ENCODE measurements around the gene SIN3A. TPM values are rescaled to one million over a fixed set of nuclear protein-coding genes. Genes with fewer than 3 reads are reported as not detected.
A peak's percentile ranks its signal among the peaks of the same experiment; 100 is the strongest.
"Not testable (repeated sequence)": the region's sequence is repeated elsewhere in the genome, so short reads cannot be mapped to it uniquely, and the experiment has no call there.

SIN3A gene
- total RNA-seq, 2 experiments from 2014 or later = 44.2 to 103 TPM

DNA sequence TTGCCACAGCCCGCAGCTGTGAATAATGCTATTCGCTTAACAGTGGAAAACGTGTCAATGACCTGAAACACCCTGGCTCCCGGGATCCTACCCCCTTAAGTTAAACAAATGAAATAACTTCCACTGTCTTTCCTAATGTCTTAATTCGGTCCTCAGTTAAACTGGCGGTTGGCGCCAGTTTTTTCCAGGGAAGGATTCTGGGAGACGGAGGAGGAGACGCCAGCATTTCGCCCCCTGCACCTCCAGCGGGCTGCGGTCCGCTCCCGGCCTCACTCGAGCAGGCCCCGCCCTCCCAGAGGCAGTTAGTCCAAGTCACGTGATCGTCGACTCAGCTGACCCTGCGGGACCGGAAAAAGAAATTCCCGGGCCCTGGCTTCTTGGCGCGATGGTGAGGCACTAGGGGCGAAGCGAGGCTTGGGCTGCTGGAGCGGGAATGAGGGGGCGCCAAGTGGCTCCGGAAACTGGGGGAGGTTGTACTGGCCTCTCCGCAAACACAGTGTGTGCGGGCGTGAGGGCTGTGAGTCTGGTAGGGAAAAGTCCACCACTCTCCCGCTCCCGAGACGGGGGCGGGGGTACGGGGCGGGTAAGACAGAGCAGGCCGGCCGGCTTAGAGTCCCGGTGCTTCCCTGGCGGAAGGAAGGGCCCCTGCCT, 115.7 kb downstream of the SIN3A start, which contains the start of gene COMMD4:
TSS of gene COMMD4 (plus strand) at position 359 of the 651 bp plus-strand sequence. CDS start at position 386, 27 bp downstream.
- TF ChIP-seq, protein P1, sequence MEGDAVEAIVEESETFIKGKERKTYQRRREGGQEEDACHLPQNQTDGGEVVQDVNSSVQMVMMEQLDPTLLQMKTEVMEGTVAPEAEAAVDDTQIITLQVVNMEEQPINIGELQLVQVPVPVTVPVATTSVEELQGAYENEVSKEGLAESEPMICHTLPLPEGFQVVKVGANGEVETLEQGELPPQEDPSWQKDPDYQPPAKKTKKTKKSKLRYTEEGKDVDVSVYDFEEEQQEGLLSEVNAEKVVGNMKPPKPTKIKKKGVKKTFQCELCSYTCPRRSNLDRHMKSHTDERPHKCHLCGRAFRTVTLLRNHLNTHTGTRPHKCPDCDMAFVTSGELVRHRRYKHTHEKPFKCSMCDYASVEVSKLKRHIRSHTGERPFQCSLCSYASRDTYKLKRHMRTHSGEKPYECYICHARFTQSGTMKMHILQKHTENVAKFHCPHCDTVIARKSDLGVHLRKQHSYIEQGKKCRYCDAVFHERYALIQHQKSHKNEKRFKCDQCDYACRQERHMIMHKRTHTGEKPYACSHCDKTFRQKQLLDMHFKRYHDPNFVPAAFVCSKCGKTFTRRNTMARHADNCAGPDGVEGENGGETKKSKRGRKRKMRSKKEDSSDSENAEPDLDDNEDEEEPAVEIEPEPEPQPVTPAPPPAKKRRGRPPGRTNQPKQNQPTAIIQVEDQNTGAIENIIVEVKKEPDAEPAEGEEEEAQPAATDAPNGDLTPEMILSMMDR (conservative IDR thresholded peaks at IDR 0.05; ENCODE audit: low read length) = no peak
- TF ChIP-seq EZH2phosphoT487 (IDR thresholded peaks at IDR 0.05; ENCODE audit: borderline replicate concordance, low read depth, low read length) = no peak
- no TSS peak for BruUV-seq (replicated peaks)
- peaks cover 14% of the 10 kb centered on the region for H3K4me1 ChIP-seq (ENCODE audit: insufficient read depth, low read length, poor library complexity, severe bottlenecking)
- peak within 1 kb of the TSS; percentile 93 for H3K4me3 ChIP-seq (ENCODE audit: low read depth, low read length, poor library complexity, severe bottlenecking)
- intact Hi-C loops (cut with micrococcal nuclease; ENCODE audit: unreplicated experiment) = no loop called here
- DNase-seq (ENCODE audit: low spot score) = peak; percentile 95
- peak within 1 kb of the TSS; percentile 38 for H3K27ac ChIP-seq (ENCODE audit: low read depth, low read length, poor library complexity, severe bottlenecking)
- peaks cover 12% of the 10 kb centered on the region; the same call in 1 of the 2 replicates for H3K79me2 ChIP-seq (ENCODE audit: insufficient read depth, low read depth, low read length)
- H4K20me1 ChIP-seq (ENCODE audit: insufficient read depth, low read length) = no peaks in the 10 kb centered on the region
- no peaks in the 10 kb centered on the region for H3K9me3 ChIP-seq (ENCODE audit: low read length)
- POLR2A ChIA-PET = interaction anchor here (0.9 kb wide), 1 partner anchor 505 kb away, joined by 4 read pairs; no protein-coding TSS in a partner anchor
- H3K36me3 ChIP-seq (ENCODE audit: insufficient read depth, low read length) = peaks cover 15% of the 10 kb centered on the region; the same call in 1 of the 2 replicates
- H3K9me2 ChIP-seq (ENCODE audit: insufficient read depth, low read length) = no peaks in the 10 kb centered on the region
- peak within 1 kb of the TSS; percentile 98 for H3K4me2 ChIP-seq (ENCODE audit: low read length)
- CTCF ChIA-PET (ENCODE audit: unreplicated experiment) = interaction anchor here (0.6 kb wide), 1 partner anchor 12 kb away, joined by 3 read pairs; no protein-coding TSS in a partner anchor
- H2AFZ ChIP-seq (ENCODE audit: low read length) = peak within 1 kb of the TSS; percentile 89

DNA sequence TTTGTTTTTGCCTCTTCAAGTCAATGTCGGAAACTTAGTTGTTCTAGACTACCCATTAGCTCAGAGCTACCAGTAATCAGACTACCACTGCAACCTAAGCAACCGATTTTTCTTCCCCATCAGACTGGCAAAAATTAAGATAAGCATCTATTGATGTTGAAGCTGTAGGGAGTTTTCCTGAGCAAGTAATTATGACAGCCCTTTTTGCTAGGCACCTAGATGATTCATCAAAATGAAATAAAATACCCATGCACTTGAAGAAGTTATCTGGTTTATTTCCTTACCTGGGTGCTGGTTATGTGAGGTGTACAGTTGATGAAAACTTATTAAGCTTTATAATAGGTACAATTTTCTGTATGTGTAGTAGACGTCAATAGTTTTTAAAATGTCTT, 116.2 kb downstream of the SIN3A start:
- H3K9me2 ChIP-seq (ENCODE audit: insufficient read depth, low read length) = no peaks in the 10 kb centered on the region
- BruUV-seq (replicated peaks) = TSS peak; percentile 92
- no peak for TF ChIP-seq EZH2phosphoT487 (IDR thresholded peaks at IDR 0.05; ENCODE audit: borderline replicate concordance, low read depth, low read length)
- TF ChIP-seq, protein P1 (conservative IDR thresholded peaks at IDR 0.05; ENCODE audit: low read length) = no peak

DNA sequence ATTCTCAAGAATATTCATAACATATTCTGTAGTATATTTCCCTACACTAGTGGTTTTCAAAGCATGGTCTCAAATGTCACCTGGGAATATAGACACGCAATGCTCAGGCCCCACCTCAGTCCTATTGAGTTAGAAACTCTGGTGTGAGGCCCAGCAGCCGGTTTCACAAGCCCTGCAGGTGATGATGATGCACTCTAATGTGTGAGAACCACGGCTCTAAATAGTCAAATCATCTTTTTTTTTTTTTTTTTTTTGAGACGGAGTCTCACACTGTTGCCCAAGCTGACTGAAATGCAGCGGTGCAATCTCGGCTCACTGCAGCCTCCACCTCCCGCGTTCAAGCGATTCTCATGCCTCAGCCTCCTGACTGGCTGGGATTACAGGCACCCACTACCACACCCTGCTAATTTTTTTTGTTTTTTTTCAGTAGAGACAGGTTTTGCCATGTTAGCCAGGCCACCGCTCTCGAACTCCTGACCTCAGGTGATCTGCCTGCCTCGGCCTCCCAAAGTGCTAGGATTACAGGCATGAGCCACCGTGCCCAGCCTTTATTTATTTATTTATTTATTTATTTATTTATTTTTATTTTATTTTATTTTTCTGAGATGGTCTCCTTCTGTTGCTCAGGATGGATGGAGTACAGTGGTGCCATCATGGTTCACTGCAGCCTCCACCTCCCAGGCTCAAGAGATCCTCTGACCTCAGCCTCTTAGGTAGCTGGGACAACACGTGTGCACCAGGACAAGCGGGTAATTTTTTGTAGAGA, 117.7 kb downstream of the SIN3A start:
- H3K36me3 ChIP-seq (ENCODE audit: insufficient read depth, low read length); H3K9me2 ChIP-seq (ENCODE audit: insufficient read depth, low read length); H4K20me1 ChIP-seq (ENCODE audit: insufficient read depth, low read length); POLR2A ChIA-PET; H3K4me2 ChIP-seq (ENCODE audit: low read length); BruUV-seq (replicated peaks); H3K27ac ChIP-seq (ENCODE audit: low read depth, low read length, poor library complexity, severe bottlenecking); DNase-seq (ENCODE audit: low spot score); H2AFZ ChIP-seq (ENCODE audit: low read length); intact Hi-C loops (cut with micrococcal nuclease; ENCODE audit: unreplicated experiment); CTCF ChIA-PET (ENCODE audit: unreplicated experiment); H3K9me3 ChIP-seq (ENCODE audit: low read length); H3K4me3 ChIP-seq (ENCODE audit: low read depth, low read length, poor library complexity, severe bottlenecking): not testable (repeated sequence)
- peaks cover 12% of the 10 kb centered on the region; the same call in 1 of the 2 replicates for H3K79me2 ChIP-seq (ENCODE audit: insufficient read depth, low read depth, low read length)
- H3K4me1 ChIP-seq (ENCODE audit: insufficient read depth, low read length, poor library complexity, severe bottlenecking) = peaks cover 14% of the 10 kb centered on the region

More for the DNA sequence above, 116.2 kb downstream of the SIN3A start:
- peak overlapping the region; percentile 89 for H2AFZ ChIP-seq (ENCODE audit: low read length)
- intact Hi-C loops (cut with micrococcal nuclease; ENCODE audit: unreplicated experiment) = no loop called here
- peaks cover 12% of the 10 kb centered on the region; the same call in 1 of the 2 replicates for H3K36me3 ChIP-seq (ENCODE audit: insufficient read depth, low read length)
- peaks cover 12% of the 10 kb centered on the region; the same call in 1 of the 2 replicates for H3K79me2 ChIP-seq (ENCODE audit: insufficient read depth, low read depth, low read length)
- no peaks in the 10 kb centered on the region for H4K20me1 ChIP-seq (ENCODE audit: insufficient read depth, low read length)
- ChIA-PET POLR2A (interaction anchor here (0.9 kb wide), 1 partner anchor 506 kb away, joined by 4 read pairs; no protein-coding TSS in a partner anchor), CTCF (ENCODE audit: unreplicated experiment) (interaction anchor here (0.6 kb wide), 1 partner anchor 12 kb away, joined by 3 read pairs; no protein-coding TSS in a partner anchor)
- peaks cover 14% of the 10 kb centered on the region for H3K4me1 ChIP-seq (ENCODE audit: insufficient read depth, low read length, poor library complexity, severe bottlenecking)
- H3K4me2 ChIP-seq (ENCODE audit: low read length) = peak overlapping the region; percentile 98
- H3K27ac ChIP-seq (ENCODE audit: low read depth, low read length, poor library complexity, severe bottlenecking) = no peak overlapping the region
- DNase-seq (ENCODE audit: low spot score) = no peak
- H3K9me3 ChIP-seq (ENCODE audit: low read length) = no peaks in the 10 kb centered on the region
- peak overlapping the region; percentile 93 for H3K4me3 ChIP-seq (ENCODE audit: low read depth, low read length, poor library complexity, severe bottlenecking)

DNA sequence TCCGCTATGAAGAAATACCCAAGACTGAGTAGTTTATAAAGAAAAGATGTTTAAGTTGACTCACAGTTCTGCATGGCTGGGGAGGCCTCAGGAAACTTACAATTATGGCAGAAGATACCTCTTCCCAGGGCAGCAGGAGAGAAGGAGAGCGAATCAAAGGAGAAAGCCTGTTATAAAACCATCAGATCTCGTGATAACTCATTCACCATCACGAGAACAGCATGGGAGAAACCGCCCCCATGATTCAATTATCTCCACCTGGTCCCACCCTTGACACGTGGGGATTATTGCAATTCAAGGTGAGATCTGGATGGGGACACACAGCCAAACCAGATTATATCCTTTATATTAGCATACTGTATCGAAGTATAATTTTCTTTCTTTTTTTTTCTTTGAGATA, 119.4 kb downstream of the SIN3A start:
- POLR2A ChIA-PET; H3K9me2 ChIP-seq (ENCODE audit: insufficient read depth, low read length); H3K36me3 ChIP-seq (ENCODE audit: insufficient read depth, low read length); intact Hi-C loops (cut with micrococcal nuclease; ENCODE audit: unreplicated experiment); CTCF ChIA-PET (ENCODE audit: unreplicated experiment); H3K27ac ChIP-seq (ENCODE audit: low read depth, low read length, poor library complexity, severe bottlenecking); H4K20me1 ChIP-seq (ENCODE audit: insufficient read depth, low read length); H2AFZ ChIP-seq (ENCODE audit: low read length); H3K9me3 ChIP-seq (ENCODE audit: low read length); DNase-seq (ENCODE audit: low spot score); BruUV-seq (replicated peaks); H3K4me3 ChIP-seq (ENCODE audit: low read depth, low read length, poor library complexity, severe bottlenecking); H3K4me2 ChIP-seq (ENCODE audit: low read length): not testable (repeated sequence)
- Histone ChIP-seq H3K4me1 (ENCODE audit: insufficient read depth, low read length, poor library complexity, severe bottlenecking) (peaks cover 12% of the 10 kb centered on the region), H3K79me2 (ENCODE audit: insufficient read depth, low read depth, low read length) (peaks cover 11% of the 10 kb centered on the region; the same call in 1 of the 2 replicates)

Data from OCI-LY7 (cell line).